ENCODE data around the gene RAB18.
"Not testable (repeated sequence)": the region's sequence is repeated elsewhere in the genome, so short reads cannot be mapped to it uniquely, and the experiment has no call there.

The RAB18 gene

DNA sequence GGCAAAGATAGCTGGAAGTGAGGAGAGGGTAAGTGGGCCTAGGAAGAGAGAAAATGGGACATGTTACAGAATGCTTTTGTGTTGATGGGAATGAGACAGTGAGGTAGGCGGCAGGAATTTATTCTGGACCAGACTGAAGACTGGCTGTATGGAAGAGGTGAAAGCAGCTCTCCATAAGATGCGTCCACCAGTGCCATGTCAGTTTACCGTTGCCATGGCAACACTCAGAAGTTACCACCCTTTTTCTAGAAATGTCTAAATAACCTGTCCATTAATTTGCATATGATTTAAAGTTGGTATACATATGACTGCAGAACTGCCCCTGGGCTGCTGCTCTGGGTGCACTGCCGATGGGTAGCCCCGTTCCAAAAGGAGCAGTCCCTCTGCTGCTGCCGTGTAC is 46.7 kb downstream of the RAB18 start:
- no peak for DNase-seq

DNA sequence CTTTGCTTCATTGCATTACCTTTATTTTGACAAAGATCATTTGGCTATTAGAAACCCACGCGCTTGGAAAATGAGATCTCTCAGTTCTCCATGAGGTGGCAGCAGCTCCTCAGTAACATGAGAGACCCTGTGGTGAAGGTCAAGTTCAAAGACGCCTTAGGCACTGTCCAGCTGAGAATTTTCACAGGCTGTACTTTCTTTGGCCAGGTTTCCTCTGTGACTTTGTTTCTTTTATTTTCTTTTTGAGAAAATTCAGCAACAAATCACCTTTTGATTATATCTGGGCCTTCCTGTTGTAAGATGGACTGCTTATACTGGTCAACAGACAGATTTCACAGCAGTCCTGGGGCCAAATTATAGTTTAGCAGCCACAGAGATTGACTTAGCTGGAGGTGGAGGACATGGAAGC is 54.5 kb downstream of the RAB18 start:
- no peak for DNase-seq

DNA sequence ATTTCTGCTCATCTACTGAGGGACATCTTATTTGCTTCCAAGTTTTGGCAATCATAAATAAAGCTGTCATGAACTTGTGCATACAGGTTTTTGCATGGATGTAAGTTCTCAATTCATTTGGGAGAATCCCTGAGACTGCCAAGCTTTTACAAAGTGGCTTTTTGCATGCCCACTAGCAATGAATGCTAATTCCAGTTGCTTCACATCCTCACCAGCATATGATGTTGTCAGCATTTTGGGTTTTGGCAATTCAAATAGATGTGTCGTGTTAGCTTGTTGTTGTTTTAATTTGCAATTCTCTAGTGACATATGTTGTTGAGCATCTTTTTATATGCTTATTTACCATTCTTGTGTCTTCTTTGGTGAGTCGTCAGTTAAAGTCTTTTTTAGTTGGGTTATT is 57.2 kb downstream of the RAB18 start:
- no peak for DNase-seq

DNA sequence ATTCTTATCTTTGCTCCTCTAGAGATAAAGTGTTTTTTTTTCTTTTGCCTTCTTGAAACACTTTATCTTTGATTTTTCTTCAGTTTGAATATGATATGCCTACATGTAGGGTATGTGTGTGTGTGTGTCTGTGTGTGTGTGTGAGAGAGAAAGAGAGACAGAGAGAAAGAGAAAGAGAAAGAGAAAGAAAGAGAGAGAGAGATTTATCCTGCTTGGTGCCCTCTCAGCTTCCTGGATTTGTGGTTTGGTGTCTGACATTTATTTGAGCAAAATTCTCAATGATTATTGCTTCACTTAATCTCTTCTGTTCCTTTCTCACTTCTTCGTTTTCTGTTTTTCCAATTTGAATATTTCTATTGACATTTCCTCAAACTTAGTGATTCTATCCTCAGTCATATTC is 60.3 kb downstream of the RAB18 start:
- no peak for DNase-seq

DNA sequence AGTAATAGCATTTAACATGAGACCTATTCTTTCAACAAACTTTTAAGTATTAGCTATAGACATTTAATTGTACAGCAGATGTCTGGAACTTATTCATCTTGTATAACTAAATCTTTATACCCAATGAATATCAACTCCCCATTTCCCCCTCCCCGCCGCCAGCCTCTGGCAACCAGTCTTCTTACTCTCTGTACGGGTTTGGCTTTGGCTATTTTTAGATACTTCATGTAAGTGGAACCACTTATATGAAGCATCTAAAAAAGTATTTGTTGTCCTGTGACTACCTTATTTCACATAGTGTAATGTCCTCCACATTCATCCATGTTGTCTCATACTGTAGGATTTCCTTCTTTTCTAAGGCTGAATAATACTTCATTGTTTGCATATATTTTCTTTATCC is 60.8 kb downstream of the RAB18 start:
- DNase-seq = no peak

DNA sequence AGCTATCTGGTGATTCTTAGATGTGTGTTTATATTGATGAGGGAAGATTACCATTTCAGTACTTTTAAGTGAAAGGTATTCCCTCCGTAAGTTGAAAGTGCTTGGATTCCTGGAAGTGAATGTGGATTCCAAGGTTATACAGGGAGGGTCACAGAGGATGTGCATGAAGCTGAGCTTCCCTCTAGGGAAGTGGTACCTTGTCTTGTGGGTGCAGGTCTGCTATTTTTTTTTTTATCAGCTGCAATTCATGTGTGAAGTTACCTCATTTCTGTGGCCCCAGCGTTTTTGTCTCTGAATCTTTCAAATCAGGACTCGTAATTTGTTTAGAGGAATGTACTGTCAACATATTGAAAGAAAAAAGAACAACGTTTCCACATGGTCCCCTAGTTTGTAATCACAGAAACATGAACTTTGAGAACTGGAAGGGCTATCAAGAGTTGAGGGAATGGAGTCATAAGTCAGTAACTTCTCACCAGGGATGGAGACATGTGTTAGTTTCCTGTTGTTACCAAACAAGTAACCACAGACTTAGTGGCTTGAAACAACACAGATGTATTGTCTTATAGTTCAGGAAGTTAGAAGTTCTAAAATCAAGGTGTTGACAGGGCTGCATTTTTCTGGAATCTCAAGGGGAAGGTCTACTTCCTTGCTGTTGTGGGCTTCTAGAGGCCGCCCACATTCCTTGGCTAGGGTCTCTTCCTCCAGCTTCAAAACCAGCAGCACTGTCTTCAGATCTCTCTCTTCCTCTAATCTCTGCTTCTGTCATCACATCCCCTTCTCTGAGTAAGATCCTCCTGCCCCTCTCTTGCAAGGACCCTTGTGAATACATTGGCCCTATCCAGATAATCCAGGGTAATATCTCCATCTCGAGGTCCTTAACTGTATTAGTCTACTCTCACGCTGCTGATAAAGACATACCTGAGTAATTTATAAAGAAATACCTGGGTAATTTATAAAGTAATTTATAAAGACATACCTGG is 64.4 kb downstream of the RAB18 start:
- DNase-seq = no peak

DNA sequence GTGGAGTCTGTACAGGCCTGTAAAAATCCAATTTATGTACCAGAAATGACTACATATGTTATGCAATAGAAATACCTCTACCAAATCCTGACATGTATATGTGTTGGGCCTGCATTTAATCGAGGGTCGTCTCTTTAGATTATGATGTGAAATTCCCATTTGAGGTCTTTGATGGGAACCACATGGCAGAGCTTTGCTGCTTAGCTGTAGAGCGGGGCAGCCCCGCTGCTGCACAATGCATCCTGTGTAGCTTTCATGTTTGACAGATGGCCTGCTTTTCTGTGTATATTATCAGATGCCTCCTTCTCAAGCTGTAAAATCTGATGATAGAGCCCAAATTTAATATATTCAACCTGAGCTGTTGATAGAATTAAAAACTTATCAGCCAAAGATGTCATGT is 65.8 kb downstream of the RAB18 start:
- no peak for DNase-seq

DNA sequence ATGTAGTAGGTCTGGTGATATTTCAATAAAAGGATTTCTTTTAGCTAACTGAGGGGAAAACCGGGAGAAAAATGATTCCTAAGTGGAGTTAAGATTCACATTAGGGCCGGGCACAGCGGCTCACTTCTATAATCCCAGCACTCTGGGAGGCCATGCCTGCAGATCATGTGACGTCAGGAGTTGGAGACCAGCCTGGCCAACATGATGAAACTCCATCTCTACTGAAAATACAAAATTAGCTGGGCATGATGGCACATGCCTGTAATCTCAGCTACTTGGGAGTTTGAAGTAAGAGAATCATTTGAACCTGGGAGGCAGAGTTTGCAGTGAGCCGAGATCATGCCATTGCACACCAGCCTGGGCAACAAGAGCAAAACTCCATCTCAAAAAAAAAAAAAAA is 72.9 kb downstream of the RAB18 start:
- not testable (repeated sequence) for DNase-seq

DNA sequence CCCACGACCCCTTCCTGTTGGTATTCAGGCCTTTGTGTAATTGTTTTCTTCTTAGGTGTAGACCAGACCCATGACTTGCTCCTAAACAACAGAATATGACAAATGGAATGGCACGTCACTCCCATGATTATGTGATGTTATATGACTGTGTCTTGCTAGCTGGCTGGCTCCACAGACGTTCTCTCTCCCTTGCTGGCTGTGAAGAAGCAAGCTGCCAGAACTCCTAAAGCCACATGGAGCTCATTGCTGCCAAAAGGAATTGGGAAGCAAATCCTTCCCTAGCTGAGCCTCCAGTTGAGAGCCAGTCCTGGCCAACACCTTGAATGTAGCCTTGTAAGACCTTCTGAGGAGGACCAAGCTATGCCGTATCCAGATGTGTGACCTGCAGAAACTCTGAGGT is 74.2 kb downstream of the RAB18 start:
- no peak for DNase-seq

DNA sequence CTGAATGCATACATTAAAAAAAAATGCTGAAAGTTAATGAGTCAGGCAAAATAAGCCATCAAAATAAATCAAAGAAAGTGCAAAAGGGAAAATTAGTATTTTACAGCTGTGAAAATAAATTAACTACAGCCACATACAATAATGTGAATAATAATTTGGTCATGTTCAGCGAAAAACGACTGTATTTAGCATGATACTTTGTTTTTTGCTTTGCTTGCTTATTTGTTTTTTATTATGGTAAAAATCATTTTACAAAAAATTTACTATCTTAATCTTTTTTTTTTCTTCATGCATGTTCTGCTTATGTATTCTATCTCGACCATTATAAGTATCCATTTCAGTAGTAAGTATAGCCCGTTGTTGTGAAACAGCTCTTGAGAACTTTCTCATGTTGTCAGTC is 77.1 kb downstream of the RAB18 start:
- no peak for DNase-seq

DNA sequence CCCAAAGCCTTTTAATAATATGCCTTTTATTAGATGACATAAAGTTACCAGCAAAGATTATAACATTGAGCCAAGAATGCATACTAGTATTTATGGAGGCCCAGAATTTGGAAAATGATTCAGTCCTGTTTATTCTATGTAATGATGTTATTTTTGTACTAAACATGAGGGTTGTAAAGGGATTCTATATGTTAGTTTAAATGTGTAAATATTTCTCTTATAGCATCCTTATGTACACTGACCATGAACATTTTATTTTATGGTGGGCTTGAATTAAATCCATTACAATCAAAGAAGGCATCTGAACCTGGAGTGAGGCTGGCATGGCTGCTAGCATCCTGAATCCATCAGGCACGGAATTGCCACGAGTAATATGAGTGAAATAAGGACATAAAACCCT is 80.2 kb downstream of the RAB18 start:
- no peak for DNase-seq

Measured in NCI-H1436 treated with DMSO at 0.1 percent for 48 hours (cell line).